RWPE1 (cell line): ENCODE results near the gene SPATA21.

Experiments used
- CTCF ChIA-PET: fragments of 350-600 bp; sonication (Branson Sonifier 250); formaldehyde crosslinking; extraction: SDS; loops from one replicate; lab custom pipeline; 2021; lab: Yijun Ruan, JAX
- POLR2A ChIA-PET: fragments of 400-600 bp; formaldehyde crosslinking; extraction: SDS; loops from one replicate; lab custom pipeline; 2020; ENCODE audit warnings: antibody characterized with exemption; ENCODE audit not compliant: low non-redundant PET; lab: Yijun Ruan, JAX
- DNase-seq: peaks from one replicate; pipeline ENCODE4 v3.0.0; 2012; ENCODE audit warnings: low spot score
- H3K27ac ChIP-seq: fragments of 450-650 bp; 2 replicates; pipeline ENCODE4 v1.5.1; 2017
- TF ChIP-seq, protein P1 (sequence below): fragments of 450-650 bp; conservative IDR thresholded peaks from 2 replicates; pipeline ENCODE4 v1.5.1; 2017; ENCODE audit warnings: low read depth, mild to moderate bottlenecking

The SPATA21 gene

GRCh38 chr1:16434007-16434406 is 3.2 kb downstream of the SPATA21 start:
- TF ChIP-seq, protein P1, sequence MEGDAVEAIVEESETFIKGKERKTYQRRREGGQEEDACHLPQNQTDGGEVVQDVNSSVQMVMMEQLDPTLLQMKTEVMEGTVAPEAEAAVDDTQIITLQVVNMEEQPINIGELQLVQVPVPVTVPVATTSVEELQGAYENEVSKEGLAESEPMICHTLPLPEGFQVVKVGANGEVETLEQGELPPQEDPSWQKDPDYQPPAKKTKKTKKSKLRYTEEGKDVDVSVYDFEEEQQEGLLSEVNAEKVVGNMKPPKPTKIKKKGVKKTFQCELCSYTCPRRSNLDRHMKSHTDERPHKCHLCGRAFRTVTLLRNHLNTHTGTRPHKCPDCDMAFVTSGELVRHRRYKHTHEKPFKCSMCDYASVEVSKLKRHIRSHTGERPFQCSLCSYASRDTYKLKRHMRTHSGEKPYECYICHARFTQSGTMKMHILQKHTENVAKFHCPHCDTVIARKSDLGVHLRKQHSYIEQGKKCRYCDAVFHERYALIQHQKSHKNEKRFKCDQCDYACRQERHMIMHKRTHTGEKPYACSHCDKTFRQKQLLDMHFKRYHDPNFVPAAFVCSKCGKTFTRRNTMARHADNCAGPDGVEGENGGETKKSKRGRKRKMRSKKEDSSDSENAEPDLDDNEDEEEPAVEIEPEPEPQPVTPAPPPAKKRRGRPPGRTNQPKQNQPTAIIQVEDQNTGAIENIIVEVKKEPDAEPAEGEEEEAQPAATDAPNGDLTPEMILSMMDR, result no peak
- DNase-seq, result no peak
- CTCF ChIA-PET, result no interaction called here
- H3K27ac ChIP-seq, result no peak overlapping the region
- POLR2A ChIA-PET, result no interaction called here

DNA sequence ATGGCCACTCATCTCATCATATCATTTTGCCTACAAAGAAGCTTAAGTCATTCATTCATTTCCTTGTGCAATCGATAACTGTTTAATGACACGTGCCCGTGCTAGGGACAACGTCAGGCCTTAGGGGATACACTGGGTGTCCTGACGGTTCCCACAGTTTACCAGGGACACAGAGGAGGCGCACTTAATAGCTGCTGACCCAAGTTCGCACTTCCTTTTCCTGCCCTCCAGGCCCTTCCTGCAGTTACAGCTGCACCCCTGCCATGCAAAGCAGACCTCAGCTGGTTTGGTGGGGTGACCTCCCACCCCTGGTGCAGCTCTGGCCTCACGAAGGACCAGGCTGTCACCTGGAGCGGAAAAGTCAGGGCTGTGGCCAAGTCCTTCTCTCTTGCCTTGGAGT is 4.2 kb downstream of the SPATA21 start:
- ChIA-PET CTCF (no interaction called here), POLR2A (no interaction called here)
- no peak overlapping the region for H3K27ac ChIP-seq
- TF ChIP-seq, protein P1, result no peak
- no peak for DNase-seq

- peak; percentile 21 for DNase-seq
These were observed 6.6 kb downstream of the SPATA21 start for GRCh38 chr1:16430606-16431005.

DNA sequence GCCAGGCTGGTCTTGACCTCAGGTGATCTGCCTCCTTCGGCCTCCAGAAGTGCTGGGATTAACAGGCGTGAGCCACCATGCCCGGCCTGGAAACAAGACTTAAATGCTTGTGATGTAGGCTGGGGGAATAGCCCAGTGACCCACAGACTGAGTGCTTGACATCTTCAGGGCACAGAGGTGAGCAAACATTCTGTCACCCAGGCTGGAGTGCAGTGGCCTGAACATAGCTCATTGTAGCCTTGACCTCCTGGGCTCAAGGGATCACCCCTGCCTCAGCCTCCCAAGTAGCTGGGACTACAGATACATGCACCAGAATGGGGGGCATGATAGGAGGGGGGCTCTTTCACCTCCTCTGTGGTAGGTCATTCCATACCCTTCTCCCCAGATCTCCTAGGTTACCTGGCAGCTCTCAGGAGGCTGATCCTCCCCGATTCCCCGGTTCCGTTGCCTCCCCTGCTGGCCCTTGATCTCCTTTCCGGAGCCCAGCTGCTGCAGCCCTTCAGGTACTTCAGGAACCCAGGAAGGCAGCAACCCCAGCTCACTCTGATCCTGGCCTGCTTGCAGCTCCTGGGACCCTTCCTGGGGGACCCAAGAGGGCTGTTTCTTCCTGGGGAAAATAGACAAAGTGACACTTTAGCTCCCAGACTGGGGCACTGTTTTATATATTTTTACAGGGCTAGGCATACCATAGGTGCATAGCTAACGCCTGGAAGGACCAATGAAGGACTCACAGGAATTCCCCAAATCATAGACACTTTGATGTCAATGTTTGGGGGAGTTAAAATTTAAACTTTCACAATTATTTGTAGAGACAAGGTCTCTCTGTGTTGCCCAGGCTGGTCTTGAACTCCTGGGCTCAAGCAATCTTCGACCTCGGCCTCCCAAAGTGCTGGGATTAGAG is 11.8 kb downstream of the SPATA21 start:
- DNase-seq, result no peak
- CTCF ChIA-PET, result interaction anchor here (0.7 kb wide), 1 partner anchor 14 kb away, joined by 4 read pairs; no protein-coding TSS in a partner anchor
- TF ChIP-seq, protein P1, result no peak
- H3K27ac ChIP-seq, result no peak overlapping the region
- POLR2A ChIA-PET, result no interaction called here

More at GRCh38 chr1:16430606-16431005, 6.6 kb downstream of the SPATA21 start:
- TF ChIP-seq, protein P1, result no peak
- H3K27ac ChIP-seq, result no peak overlapping the region
- ChIA-PET POLR2A (no interaction called here), CTCF (interaction anchor here (0.6 to 0.8 kb wide), 2 partner anchors 9 to 10 kb away, joined by 3 to 4 read pairs; partner anchors contain the start of gene NECAP2)

DNA sequence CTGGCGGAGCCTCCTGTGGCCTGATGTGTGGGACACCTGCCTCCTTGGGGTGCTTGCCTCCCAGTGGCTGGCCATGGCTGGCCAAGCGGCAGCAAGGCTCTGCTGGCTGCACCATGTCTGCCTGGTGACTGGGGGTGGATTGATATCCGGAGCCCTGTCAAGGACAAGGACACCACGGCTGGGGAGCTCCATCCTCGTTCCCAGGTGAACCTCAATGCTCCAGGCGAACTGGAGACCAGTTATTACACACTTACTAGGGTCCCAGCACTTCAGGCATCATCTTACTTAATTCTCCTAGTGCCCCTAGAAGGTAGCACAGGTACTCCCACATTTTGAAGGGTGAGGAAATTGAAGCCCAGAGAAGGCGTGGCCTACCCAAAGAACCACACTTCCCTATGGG is 15.2 kb downstream of the SPATA21 start:
- DNase-seq, result no peak
- ChIA-PET POLR2A (no interaction called here), CTCF (no interaction called here)
- TF ChIP-seq, protein P1, result no peak
- no peak overlapping the region for H3K27ac ChIP-seq

- CTCF ChIA-PET, result no interaction called here
- POLR2A ChIA-PET, result no interaction called here
- no peak overlapping the region for H3K27ac ChIP-seq
- TF ChIP-seq, protein P1, result no peak
- DNase-seq, result no peak
These were observed 16.0 kb downstream of the SPATA21 start for GRCh38 chr1:16421201-16421600.
